ENCODE data around the gene CYB561D2.

GRCh38 chr3:50317300-50317699 lies 33.4 kb upstream of the CYB561D2 start:
- TF ChIP-seq CTCF (IDR thresholded peaks at IDR 0.05) (no peak), EP300 (IDR thresholded peaks at IDR 0.05) (no peak), POLR2A (IDR thresholded peaks at IDR 0.05) (no peak)
